GM19239 (cell line): Measurements from ENCODE around the gene UBA1.

Source experiments
- DNase-seq: peaks from one replicate; pipeline ENCODE4 v3.0.0; 2011; ENCODE audit warnings: low spot score; ENCODE audit not compliant: insufficient read length
- FAIRE-seq: peaks from 2 replicates; lab custom pipeline; 2011; peaks lifted over from hg19 to GRCh38; lab: Jason Lieb, UNC

The UBA1 gene

GRCh38 chrX:47169273-47169672 is 24.4 kb upstream of the UBA1 start:
- FAIRE-seq (no peak), DNase-seq (no peak)

GRCh38 chrX:47169726-47170515 is 23.7 kb upstream of the UBA1 start:
- no peak for FAIRE-seq
- no peak for DNase-seq

GRCh38 chrX:47170861-47171692 is 22.6 kb upstream of the UBA1 start:
- no peak for FAIRE-seq

GRCh38 chrX:47171996-47172395 is 21.6 kb upstream of the UBA1 start:
- FAIRE-seq (no peak), DNase-seq (no peak)

More at GRCh38 chrX:47170861-47171692, 22.6 kb upstream of the UBA1 start:
- no peak for DNase-seq

GRCh38 chrX:47172549-47172948 is 21.1 kb upstream of the UBA1 start:
- no peak for FAIRE-seq
- no peak for DNase-seq

- DNase-seq (no peak), FAIRE-seq (no peak)
Measured at GRCh38 chrX:47172971-47173792, 20.4 kb upstream of the UBA1 start.

- FAIRE-seq = no peak
- no peak for DNase-seq
Measured at GRCh38 chrX:47174376-47174775, 19.3 kb upstream of the UBA1 start.

GRCh38 chrX:47174846-47175587 is 18.6 kb upstream of the UBA1 start:
- FAIRE-seq (no peak), DNase-seq (no peak)

- DNase-seq = no peak
- no peak for FAIRE-seq
Measured at GRCh38 chrX:47175588-47175980, 18.0 kb upstream of the UBA1 start.

GRCh38 chrX:47176101-47176740 is 17.4 kb upstream of the UBA1 start:
- no peak for FAIRE-seq
- no peak for DNase-seq

GRCh38 chrX:47177079-47177478 is 16.6 kb upstream of the UBA1 start:
- FAIRE-seq (peak; percentile 69), DNase-seq (no peak)

GRCh38 chrX:47178337-47178736 is 15.3 kb upstream of the UBA1 start:
- DNase-seq (no peak), FAIRE-seq (no peak)

GRCh38 chrX:47179221-47179927 is 14.3 kb upstream of the UBA1 start:
- DNase-seq (no peak), FAIRE-seq (no peak)

- FAIRE-seq = no peak
- no peak for DNase-seq
Measured at GRCh38 chrX:47179928-47180255, 13.7 kb upstream of the UBA1 start.

GRCh38 chrX:47180346-47180745 is 13.3 kb upstream of the UBA1 start:
- DNase-seq (no peak), FAIRE-seq (no peak)

- no peak for DNase-seq
- no peak for FAIRE-seq
Measured at GRCh38 chrX:47181301-47181700, 12.3 kb upstream of the UBA1 start.

GRCh38 chrX:47182106-47182700 is 11.4 kb upstream of the UBA1 start:
- FAIRE-seq = no peak
- no peak for DNase-seq

GRCh38 chrX:47184486-47184885 is 9.1 kb upstream of the UBA1 start:
- no peak for FAIRE-seq
- no peak for DNase-seq

GRCh38 chrX:47185241-47185640 is 8.4 kb upstream of the UBA1 start:
- DNase-seq (no peak), FAIRE-seq (no peak)
